Subcutaneous abdominal adipose tissue (tissue), 5 donors: ENCODE results near the gene ZNF444.
"Not testable (repeated sequence)": the region's sequence is repeated elsewhere in the genome, so short reads cannot be mapped to it uniquely, and the experiment has no call there.

ENCODE experiments used
- H3K27ac ChIP-seq: one replicate; pipeline ENCODE4 v1.7.0; 2013; ENCODE audit warnings: low read depth, mild to moderate bottlenecking, inconsistent platforms, low read length, moderate library complexity
- H3K27me3 ChIP-seq, 5 donors: one replicate each; pipeline ENCODE4 v1.7.0; 2013; ENCODE audit warnings: low read length in 5 of 5, inconsistent platforms in 1 of 5; ENCODE audit not compliant: control insufficient read depth in 5 of 5, insufficient read depth in 4 of 5
- H3K36me3 ChIP-seq, 5 donors: one replicate each; pipeline ENCODE4 v1.7.0; 2013; ENCODE audit warnings: low read length in 5 of 5; ENCODE audit not compliant: control insufficient read depth in 5 of 5, insufficient read depth in 5 of 5
- H3K4me1 ChIP-seq, 5 donors: one replicate each; pipeline ENCODE4 v1.7.0; 2013; ENCODE audit warnings: low read length in 5 of 5, mild to moderate bottlenecking in 3 of 5, moderate library complexity in 1 of 5; ENCODE audit not compliant: control insufficient read depth in 5 of 5, insufficient read depth in 5 of 5
- H3K4me3 ChIP-seq, 5 donors: one replicate each; pipeline ENCODE4 v1.7.0; 2013; ENCODE audit warnings: low read length in 5 of 5, low read depth in 1 of 5
- H3K9ac ChIP-seq, 5 donors: one replicate each; pipeline ENCODE4 v1.7.0; 2013; ENCODE audit warnings: low read length in 5 of 5, mild to moderate bottlenecking in 4 of 5, moderate library complexity in 3 of 5
- H3K9me3 ChIP-seq, 5 donors: one replicate each; pipeline ENCODE4 v1.7.0; 2013; ENCODE audit warnings: low read length in 5 of 5; ENCODE audit not compliant: control insufficient read depth in 5 of 5
- donor health status: healthy.
- donor health status: healthy.
- donor health status: healthy.
- donor health status: healthy.
- donor health status: healthy.

Gene ZNF444

GRCh38 chr19:56189785-56190184 lies 48.7 kb downstream of the ZNF444 start:
- H3K27me3 ChIP-seq = peaks cover 0 to 2% (median 0%) of the 10 kb centered on the region in 5 donors
- no peak overlapping the region for H3K27ac ChIP-seq
- no peaks in the 10 kb centered on the region for H3K4me1 ChIP-seq
- H3K36me3 ChIP-seq = no peaks in the 10 kb centered on the region
- no peak overlapping the region for H3K9ac ChIP-seq
- no peak overlapping the region for H3K4me3 ChIP-seq
- no peaks in the 10 kb centered on the region for H3K9me3 ChIP-seq

GRCh38 chr19:56191115-56191514 lies 50.0 kb downstream of the ZNF444 start:
- Histone ChIP-seq H3K9ac (no peak overlapping the region), H3K9me3 (no peaks in the 10 kb centered on the region), H3K4me3 (no peak overlapping the region), H3K4me1 (no peaks in the 10 kb centered on the region), H3K36me3 (no peaks in the 10 kb centered on the region), H3K27me3 (peaks cover 0 to 2% (median 0%) of the 10 kb centered on the region in 5 donors), H3K27ac (no peak overlapping the region)

- no peaks in the 10 kb centered on the region for H3K4me1 ChIP-seq
- H3K36me3 ChIP-seq = no peaks in the 10 kb centered on the region
- H3K9me3 ChIP-seq = no peaks in the 10 kb centered on the region
- no peak overlapping the region for H3K9ac ChIP-seq
- H3K27me3 ChIP-seq = peaks cover 0 to 2% (median 0%) of the 10 kb centered on the region in 5 donors
- no peak overlapping the region for H3K27ac ChIP-seq
- no peak overlapping the region for H3K4me3 ChIP-seq
These were observed 50.6 kb downstream of the ZNF444 start for GRCh38 chr19:56191711-56192110.

GRCh38 chr19:56193981-56194640 lies 53.0 kb downstream of the ZNF444 start:
- no peaks in the 10 kb centered on the region for H3K9me3 ChIP-seq
- no peaks in the 10 kb centered on the region for H3K27me3 ChIP-seq
- H3K9ac ChIP-seq = no peak overlapping the region
- no peaks in the 10 kb centered on the region for H3K4me1 ChIP-seq
- no peak overlapping the region for H3K4me3 ChIP-seq
- H3K27ac ChIP-seq = no peak overlapping the region
- H3K36me3 ChIP-seq = no peaks in the 10 kb centered on the region

DNA sequence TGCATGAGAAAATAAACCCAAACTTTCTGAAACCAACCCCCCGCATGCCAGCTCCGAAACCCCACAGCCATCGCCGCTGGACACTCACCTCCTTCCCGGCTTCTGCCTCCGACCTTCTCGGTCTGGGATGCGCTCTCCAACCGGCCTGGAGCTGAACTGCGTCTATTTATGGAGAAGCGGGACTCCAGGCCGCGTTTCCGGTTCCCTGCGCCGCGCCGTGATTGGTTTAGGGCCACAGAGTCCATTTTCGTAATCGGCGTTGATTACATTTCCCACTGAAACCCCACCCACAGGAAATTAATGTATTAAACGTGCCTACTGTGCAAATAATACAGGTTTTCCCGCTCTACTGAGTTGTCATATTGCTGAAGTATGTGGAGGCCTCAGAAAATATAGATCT lies 56.6 kb downstream of the ZNF444 start, which contains the start of gene ZSCAN5B:
ZSCAN5B (minus strand) TSS at position 138 of the 400 bp plus-strand sequence. CDS start 4,731 bp downstream, outside the sequence.
- not testable (repeated sequence) for H3K9ac ChIP-seq, H3K4me1 ChIP-seq, H3K27me3 ChIP-seq, H3K36me3 ChIP-seq, H3K4me3 ChIP-seq, H3K27ac ChIP-seq, H3K9me3 ChIP-seq

GRCh38 chr19:56199687-56200086 lies 58.6 kb downstream of the ZNF444 start:
- Histone ChIP-seq H3K4me3 (no peak overlapping the region), H3K27ac (no peak overlapping the region), H3K9ac (no peak overlapping the region), H3K27me3 (no peaks in the 10 kb centered on the region), H3K9me3 (no peaks in the 10 kb centered on the region), H3K4me1 (no peaks in the 10 kb centered on the region), H3K36me3 (no peaks in the 10 kb centered on the region)

DNA sequence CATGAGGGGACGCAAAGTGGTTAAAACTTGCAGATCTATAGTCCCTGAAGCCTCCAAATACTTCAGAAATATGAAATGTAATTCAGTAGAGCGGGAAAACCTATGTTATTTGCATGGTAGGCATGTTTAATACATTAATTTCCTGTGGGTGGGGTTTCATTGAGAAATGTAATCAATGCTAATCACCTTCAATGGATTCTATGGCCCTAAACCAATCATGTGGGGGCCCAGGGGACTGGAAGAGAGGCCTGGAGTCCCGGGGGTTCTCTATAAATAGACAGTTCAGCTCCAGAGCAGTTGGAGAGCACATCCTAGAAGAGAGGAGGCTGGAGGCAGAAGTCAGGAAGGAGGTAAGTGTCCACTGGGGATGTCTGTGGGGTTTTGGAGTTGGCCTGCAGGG lies 60.9 kb downstream of the ZNF444 start, which contains the start of gene ZSCAN5C:
ZSCAN5C (plus strand) TSS at position 301 of the 400 bp plus-strand sequence. CDS start 3,641 bp downstream, outside the sequence.
- H3K9ac ChIP-seq = no peak within 1 kb of the TSS
- no peak within 1 kb of the TSS for H3K4me3 ChIP-seq
- H3K4me1 ChIP-seq = no peaks in the 10 kb centered on the region
- no peak within 1 kb of the TSS for H3K27ac ChIP-seq
- H3K9me3 ChIP-seq = no peaks in the 10 kb centered on the region
- no peaks in the 10 kb centered on the region for H3K27me3 ChIP-seq
- H3K36me3 ChIP-seq = no peaks in the 10 kb centered on the region

- H3K4me1 ChIP-seq, H3K4me3 ChIP-seq, H3K36me3 ChIP-seq, H3K9ac ChIP-seq, H3K9me3 ChIP-seq, H3K27me3 ChIP-seq, H3K27ac ChIP-seq: not testable (repeated sequence)
These were observed 66.5 kb downstream of the ZNF444 start for GRCh38 chr19:56207581-56207980.

DNA sequence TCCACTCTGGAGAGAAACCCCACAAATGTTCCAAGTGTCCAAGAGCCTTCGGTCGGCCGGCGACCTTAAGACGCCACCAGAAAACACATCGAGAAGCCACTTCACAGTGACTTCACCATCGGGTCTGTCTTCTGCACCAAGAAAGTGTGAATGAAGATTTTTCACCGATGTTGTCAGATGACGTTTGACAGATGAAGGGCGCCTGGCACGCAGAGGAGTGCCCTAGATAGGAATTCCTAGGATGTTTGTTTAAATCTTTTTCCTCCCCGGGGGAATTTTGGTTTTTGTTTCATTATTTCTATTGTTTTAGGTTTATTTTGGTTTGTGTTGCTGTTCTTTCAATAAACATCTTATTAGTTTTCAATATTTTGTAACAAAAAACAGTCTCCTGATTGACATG lies 68.0 kb downstream of the ZNF444 start:
- no peak overlapping the region for H3K27ac ChIP-seq
- no peaks in the 10 kb centered on the region for H3K9me3 ChIP-seq
- no peaks in the 10 kb centered on the region for H3K36me3 ChIP-seq
- H3K27me3 ChIP-seq = peaks cover 0 to 6% (median 0%) of the 10 kb centered on the region in 5 donors
- no peak overlapping the region for H3K9ac ChIP-seq
- no peaks in the 10 kb centered on the region for H3K4me1 ChIP-seq
- H3K4me3 ChIP-seq = no peak overlapping the region

DNA sequence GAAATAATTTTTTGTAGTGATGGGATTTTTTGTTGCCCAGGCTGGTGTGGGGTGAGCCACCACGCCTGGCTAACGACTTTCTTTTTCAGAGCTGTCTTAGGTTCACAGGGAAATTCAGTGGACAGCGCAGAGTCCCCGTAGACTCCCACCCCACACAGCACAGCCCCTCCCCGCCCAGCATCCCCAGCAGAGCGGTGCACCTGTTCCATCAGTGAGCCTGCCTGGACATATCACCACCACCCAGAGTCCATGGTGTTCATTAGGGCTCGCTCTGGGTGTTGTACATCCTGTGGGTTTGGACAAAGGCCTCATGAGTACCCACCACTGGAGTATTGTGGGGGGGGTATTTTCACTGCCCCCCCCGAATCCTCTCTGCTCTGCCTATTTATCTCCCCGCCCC lies 68.9 kb downstream of the ZNF444 start:
- H3K9ac ChIP-seq, H3K27me3 ChIP-seq, H3K4me3 ChIP-seq, H3K36me3 ChIP-seq, H3K27ac ChIP-seq, H3K4me1 ChIP-seq, H3K9me3 ChIP-seq: not testable (repeated sequence)
